ENCODE measurements around the gene ANO3.
"Not testable (repeated sequence)": the region's sequence is repeated elsewhere in the genome, so short reads cannot be mapped to it uniquely, and the experiment has no call there.

Gene ANO3

DNA sequence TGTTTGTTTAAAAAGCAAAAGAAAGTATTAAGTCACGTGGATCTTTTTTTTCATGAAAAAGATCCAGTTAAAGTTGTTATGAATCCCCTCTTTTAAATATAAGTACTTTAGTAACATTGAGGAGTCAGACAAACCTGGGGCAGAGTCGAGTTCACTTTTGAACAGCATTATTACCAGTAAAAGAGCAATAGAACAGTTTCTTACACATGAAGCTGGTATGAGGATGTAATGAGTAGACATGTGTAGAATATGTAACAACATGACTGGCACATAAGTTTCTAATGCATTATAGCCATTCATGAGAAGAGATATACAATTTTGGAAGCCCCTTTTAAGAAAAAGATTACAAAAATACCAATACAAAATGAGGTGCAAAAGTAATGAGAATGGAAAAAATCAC lies 247.8 kb downstream of the ANO3 start:
- Histone ChIP-seq H3K27ac (ENCODE audit: low read depth, low read length) (no peak overlapping the region), H3K9ac (ENCODE audit: low read length in 5 of 5) (no peak overlapping the region), H3K4me1 (ENCODE audit: control insufficient read depth in 5 of 5, insufficient read depth in 5 of 5, low read length in 5 of 5) (no peaks in the 10 kb centered on the region), H3K36me3 (ENCODE audit: control insufficient read depth in 5 of 5, insufficient read depth in 5 of 5, low read length in 5 of 5) (no peaks in the 10 kb centered on the region), H3K4me3 (ENCODE audit: low read depth in 1 of 5, low read length in 5 of 5) (no peak overlapping the region), H3K27me3 (ENCODE audit: control insufficient read depth in 5 of 5, insufficient read depth in 4 of 5, low read length in 5 of 5) (no peaks in the 10 kb centered on the region), H3K9me3 (ENCODE audit: control insufficient read depth in 5 of 5, low read length in 5 of 5) (no peaks in the 10 kb centered on the region)

DNA sequence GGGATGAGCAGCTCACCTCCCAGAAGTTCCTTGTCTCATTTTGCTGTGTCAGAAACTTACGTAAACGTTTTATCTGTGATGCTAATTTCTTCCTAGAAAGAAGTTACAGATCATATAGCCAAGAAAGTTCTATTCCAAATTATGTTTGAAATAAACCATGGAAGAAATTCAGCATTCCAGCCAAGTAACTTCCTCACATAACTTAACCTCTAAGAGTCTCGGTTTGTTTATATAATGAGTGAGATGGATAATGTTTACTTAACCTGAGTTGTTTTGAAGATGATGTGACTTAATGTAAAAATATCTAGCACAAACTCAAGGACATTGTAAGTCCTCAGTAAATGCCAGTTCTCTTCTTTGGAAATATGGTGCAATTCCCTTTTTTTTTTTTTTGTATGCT lies 249.0 kb downstream of the ANO3 start:
- no peaks in the 10 kb centered on the region for H3K36me3 ChIP-seq (ENCODE audit: control insufficient read depth in 5 of 5, insufficient read depth in 5 of 5, low read length in 5 of 5)
- no peaks in the 10 kb centered on the region for H3K9me3 ChIP-seq (ENCODE audit: control insufficient read depth in 5 of 5, low read length in 5 of 5)
- no peaks in the 10 kb centered on the region for H3K4me1 ChIP-seq (ENCODE audit: control insufficient read depth in 5 of 5, insufficient read depth in 5 of 5, low read length in 5 of 5)
- no peaks in the 10 kb centered on the region for H3K27me3 ChIP-seq (ENCODE audit: control insufficient read depth in 5 of 5, insufficient read depth in 4 of 5, low read length in 5 of 5)
- no peak overlapping the region for H3K4me3 ChIP-seq (ENCODE audit: low read depth in 1 of 5, low read length in 5 of 5)
- H3K9ac ChIP-seq (ENCODE audit: low read length in 5 of 5): no peak overlapping the region
- H3K27ac ChIP-seq (ENCODE audit: low read depth, low read length): no peak overlapping the region

DNA sequence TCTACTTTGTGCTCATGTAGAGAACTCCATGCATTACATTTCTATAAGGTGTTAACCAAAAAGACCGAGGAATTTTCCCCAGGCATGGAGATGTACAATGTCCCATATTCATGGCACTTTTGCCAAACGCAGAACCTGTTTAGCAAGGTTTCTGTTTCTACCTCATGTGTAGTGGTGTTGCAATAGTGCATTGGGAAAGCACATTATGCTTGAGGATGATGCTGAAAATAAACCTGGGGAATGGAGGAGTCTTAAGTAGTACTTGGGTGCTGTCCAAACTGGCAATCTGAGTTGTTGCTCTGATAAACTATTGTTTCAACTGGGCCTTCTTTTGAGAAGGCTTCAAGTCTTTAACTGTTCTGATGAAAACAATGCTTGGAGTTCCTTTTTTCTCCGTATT lies 251.6 kb downstream of the ANO3 start:
- Histone ChIP-seq H3K27ac (ENCODE audit: low read depth, low read length) (no peak overlapping the region), H3K9me3 (ENCODE audit: control insufficient read depth in 5 of 5, low read length in 5 of 5) (no peaks in the 10 kb centered on the region), H3K4me3 (ENCODE audit: low read depth in 1 of 5, low read length in 5 of 5) (no peak overlapping the region), H3K9ac (ENCODE audit: low read length in 5 of 5) (no peak overlapping the region), H3K4me1 (ENCODE audit: control insufficient read depth in 5 of 5, insufficient read depth in 5 of 5, low read length in 5 of 5) (no peaks in the 10 kb centered on the region), H3K27me3 (ENCODE audit: control insufficient read depth in 5 of 5, insufficient read depth in 4 of 5, low read length in 5 of 5) (no peaks in the 10 kb centered on the region), H3K36me3 (ENCODE audit: control insufficient read depth in 5 of 5, insufficient read depth in 5 of 5, low read length in 5 of 5) (no peaks in the 10 kb centered on the region)

DNA sequence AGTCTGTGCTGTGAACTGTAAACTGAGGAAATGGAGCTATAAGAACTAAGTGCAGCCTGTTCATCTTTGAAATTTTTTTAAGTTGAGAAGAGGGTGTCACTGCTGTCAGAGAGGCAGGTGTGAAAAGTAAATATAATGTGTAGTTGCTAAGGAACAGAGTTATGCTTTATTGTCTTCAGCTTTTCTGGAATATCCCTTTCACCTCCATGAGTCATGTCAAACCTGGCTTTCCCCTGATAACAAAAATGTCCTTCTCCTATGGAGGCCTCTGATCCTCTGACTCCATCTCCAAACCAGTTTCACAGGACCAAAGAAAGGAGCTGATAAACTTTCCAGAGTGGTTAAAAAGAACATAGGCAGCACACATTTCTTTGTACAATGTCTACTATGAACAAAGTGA lies 252.9 kb downstream of the ANO3 start:
- Histone ChIP-seq H3K27me3 (ENCODE audit: control insufficient read depth in 5 of 5, insufficient read depth in 4 of 5, low read length in 5 of 5) (no peaks in the 10 kb centered on the region), H3K27ac (ENCODE audit: low read depth, low read length) (no peak overlapping the region), H3K4me3 (ENCODE audit: low read depth in 1 of 5, low read length in 5 of 5) (no peak overlapping the region)

DNA sequence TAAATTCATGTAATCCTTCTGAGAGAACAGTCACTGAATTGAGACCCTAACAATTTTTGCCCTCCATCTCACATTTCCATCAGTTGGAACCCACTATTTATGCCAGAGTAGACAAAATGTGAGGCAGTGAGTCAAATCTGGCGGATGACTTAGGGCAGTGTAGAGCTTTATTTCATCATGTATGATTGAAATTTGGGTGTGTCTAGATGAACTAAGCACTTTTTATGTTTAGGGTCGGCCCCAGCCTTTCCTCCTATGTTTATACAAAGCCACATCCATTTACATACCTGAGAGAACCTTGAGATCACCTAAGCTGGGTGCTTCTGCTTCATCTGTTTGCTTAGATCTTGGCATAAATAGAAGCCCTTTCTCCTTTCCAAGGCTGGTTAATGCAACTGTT lies 255.1 kb downstream of the ANO3 start:
- Histone ChIP-seq H3K4me1 (ENCODE audit: control insufficient read depth in 5 of 5, insufficient read depth in 5 of 5, low read length in 5 of 5) (no peaks in the 10 kb centered on the region), H3K4me3 (ENCODE audit: low read depth in 1 of 5, low read length in 5 of 5) (no peak overlapping the region), H3K9me3 (ENCODE audit: control insufficient read depth in 5 of 5, low read length in 5 of 5) (no peaks in the 10 kb centered on the region), H3K36me3 (ENCODE audit: control insufficient read depth in 5 of 5, insufficient read depth in 5 of 5, low read length in 5 of 5) (no peaks in the 10 kb centered on the region), H3K9ac (ENCODE audit: low read length in 5 of 5) (no peak overlapping the region), H3K27me3 (ENCODE audit: control insufficient read depth in 5 of 5, insufficient read depth in 4 of 5, low read length in 5 of 5) (no peaks in the 10 kb centered on the region), H3K27ac (ENCODE audit: low read depth, low read length) (no peak overlapping the region)

More for the DNA sequence above, 252.9 kb downstream of the ANO3 start:
- H3K9ac ChIP-seq (ENCODE audit: low read length in 5 of 5): no peak overlapping the region
- no peaks in the 10 kb centered on the region for H3K4me1 ChIP-seq (ENCODE audit: control insufficient read depth in 5 of 5, insufficient read depth in 5 of 5, low read length in 5 of 5)
- no peaks in the 10 kb centered on the region for H3K9me3 ChIP-seq (ENCODE audit: control insufficient read depth in 5 of 5, low read length in 5 of 5)
- H3K36me3 ChIP-seq (ENCODE audit: control insufficient read depth in 5 of 5, insufficient read depth in 5 of 5, low read length in 5 of 5): no peaks in the 10 kb centered on the region

DNA sequence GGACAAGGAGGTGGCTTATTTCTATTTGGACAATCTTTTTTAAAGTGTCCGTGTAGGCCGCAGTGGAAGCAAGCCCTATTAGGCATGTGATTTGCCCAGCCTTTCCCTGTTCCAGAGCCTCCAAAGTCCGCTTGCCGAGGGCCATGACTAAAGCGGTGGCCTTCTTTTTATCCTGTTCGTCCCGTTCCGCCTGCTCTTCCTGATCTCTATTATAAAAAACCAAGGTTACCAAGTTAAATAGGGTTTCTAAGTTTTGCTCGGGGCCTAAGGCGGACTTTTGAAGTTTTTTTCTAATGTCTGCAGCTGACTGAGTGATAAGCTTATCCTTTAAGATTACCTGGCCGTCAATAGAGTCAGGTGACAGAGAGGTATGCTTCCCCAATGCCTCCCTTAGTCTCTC lies 261.8 kb downstream of the ANO3 start:
- H3K9ac ChIP-seq (ENCODE audit: low read length in 5 of 5): no peak overlapping the region
- no peak overlapping the region for H3K27ac ChIP-seq (ENCODE audit: low read depth, low read length)
- H3K27me3 ChIP-seq (ENCODE audit: control insufficient read depth in 5 of 5, insufficient read depth in 4 of 5, low read length in 5 of 5): no peaks in the 10 kb centered on the region
- no peaks in the 10 kb centered on the region for H3K4me1 ChIP-seq (ENCODE audit: control insufficient read depth in 5 of 5, insufficient read depth in 5 of 5, low read length in 5 of 5)
- H3K4me3 ChIP-seq (ENCODE audit: low read depth in 1 of 5, low read length in 5 of 5): no peak overlapping the region
- H3K9me3 ChIP-seq (ENCODE audit: control insufficient read depth in 5 of 5, low read length in 5 of 5): no peaks in the 10 kb centered on the region
- H3K36me3 ChIP-seq (ENCODE audit: control insufficient read depth in 5 of 5, insufficient read depth in 5 of 5, low read length in 5 of 5): peaks cover 0 to under 1% (median 0%) of the 10 kb centered on the region in 5 donors

DNA sequence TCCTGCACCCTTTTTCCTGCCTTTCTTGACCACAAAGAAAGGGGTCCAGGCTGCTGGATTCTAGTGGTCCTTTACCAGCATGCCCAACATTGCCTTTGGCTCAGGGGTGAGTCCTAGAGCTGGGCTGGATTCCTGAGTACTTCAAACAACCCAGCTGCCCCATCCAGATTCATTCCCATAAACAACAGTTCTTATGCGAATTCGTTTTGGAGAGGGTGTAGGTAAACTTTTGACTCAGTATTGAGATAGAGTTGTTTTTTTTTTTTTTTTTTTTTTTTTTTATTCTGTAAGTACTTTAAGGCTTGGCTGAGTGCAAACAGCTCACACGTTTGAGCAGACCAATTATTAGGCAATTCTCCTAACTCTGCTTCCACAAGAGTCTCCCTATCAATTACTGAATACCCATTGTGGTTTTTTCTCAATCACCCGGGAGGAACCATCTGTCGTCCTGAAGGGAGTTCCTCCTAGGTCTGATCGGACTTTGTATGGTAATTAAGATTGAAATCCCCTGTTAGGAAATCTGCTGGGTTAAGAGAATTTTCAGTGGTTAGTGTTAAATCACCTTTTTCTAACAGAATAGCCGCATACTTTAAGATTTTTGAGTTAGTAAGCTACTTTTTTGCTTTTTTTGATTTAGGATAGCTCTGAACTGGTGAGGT lies 263.4 kb downstream of the ANO3 start:
- H3K27ac ChIP-seq (ENCODE audit: low read depth, low read length); H3K4me1 ChIP-seq (ENCODE audit: control insufficient read depth in 5 of 5, insufficient read depth in 5 of 5, low read length in 5 of 5); H3K9ac ChIP-seq (ENCODE audit: low read length in 5 of 5); H3K27me3 ChIP-seq (ENCODE audit: control insufficient read depth in 5 of 5, insufficient read depth in 4 of 5, low read length in 5 of 5); H3K4me3 ChIP-seq (ENCODE audit: low read depth in 1 of 5, low read length in 5 of 5); H3K9me3 ChIP-seq (ENCODE audit: control insufficient read depth in 5 of 5, low read length in 5 of 5); H3K36me3 ChIP-seq (ENCODE audit: control insufficient read depth in 5 of 5, insufficient read depth in 5 of 5, low read length in 5 of 5): not testable (repeated sequence)

DNA sequence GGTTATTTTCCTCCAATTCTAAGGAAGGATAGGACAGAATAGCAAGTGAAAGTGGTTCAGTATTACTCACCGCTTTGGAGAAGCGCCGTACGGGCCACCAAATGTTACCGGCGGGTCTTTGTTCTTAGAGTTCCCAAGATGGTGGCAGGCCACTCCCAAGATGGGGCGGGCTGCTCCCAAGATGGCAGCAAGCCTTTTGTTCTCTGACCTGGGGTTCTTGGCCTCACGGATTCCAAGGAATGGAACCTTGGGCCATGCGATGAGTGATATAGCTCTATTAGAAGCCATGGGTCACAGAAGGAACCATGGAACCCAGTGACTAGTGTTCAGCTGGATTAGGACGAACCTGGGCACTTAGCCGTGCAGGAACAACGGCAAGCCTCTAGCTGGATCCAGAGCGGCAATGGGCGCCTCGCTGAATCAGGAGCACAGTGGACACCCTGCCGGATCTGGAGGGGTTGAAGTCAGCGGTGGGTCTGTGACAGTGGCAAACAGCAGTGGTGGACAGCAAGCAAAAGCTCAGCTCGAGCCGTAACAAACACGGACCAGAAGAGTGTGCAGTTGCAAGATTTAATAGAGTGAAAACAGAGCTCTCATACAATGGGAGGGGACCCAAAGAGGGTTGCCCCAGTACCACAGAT lies 265.2 kb downstream of the ANO3 start:
- H3K9ac ChIP-seq (ENCODE audit: low read length in 5 of 5); H3K4me1 ChIP-seq (ENCODE audit: control insufficient read depth in 5 of 5, insufficient read depth in 5 of 5, low read length in 5 of 5); H3K4me3 ChIP-seq (ENCODE audit: low read depth in 1 of 5, low read length in 5 of 5); H3K27ac ChIP-seq (ENCODE audit: low read depth, low read length); H3K36me3 ChIP-seq (ENCODE audit: control insufficient read depth in 5 of 5, insufficient read depth in 5 of 5, low read length in 5 of 5); H3K27me3 ChIP-seq (ENCODE audit: control insufficient read depth in 5 of 5, insufficient read depth in 4 of 5, low read length in 5 of 5); H3K9me3 ChIP-seq (ENCODE audit: control insufficient read depth in 5 of 5, low read length in 5 of 5): not testable (repeated sequence)

DNA sequence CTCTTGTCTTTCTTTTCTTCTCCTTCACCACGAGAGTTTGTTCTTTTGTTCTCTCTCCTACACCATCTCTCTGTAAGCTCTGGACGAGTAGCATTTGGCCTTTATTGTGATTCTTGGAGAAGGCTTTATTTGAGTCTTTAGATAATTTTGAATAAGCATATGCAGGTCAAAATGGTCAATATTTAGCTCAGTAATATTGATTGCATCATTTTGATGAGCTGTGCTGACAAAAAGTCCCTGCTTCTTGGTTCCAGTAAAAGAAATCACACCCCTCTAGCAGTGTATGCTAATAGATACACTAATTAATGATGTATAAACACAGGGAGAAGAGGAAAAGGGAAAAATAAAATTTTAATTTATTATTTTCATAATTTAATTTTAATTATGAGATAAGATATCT lies 266.0 kb downstream of the ANO3 start:
- Histone ChIP-seq H3K9ac (ENCODE audit: low read length in 5 of 5) (no peak overlapping the region), H3K36me3 (ENCODE audit: control insufficient read depth in 5 of 5, insufficient read depth in 5 of 5, low read length in 5 of 5) (peaks cover 0 to 7% (median 0%) of the 10 kb centered on the region in 5 donors), H3K27ac (ENCODE audit: low read depth, low read length) (no peak overlapping the region), H3K27me3 (ENCODE audit: control insufficient read depth in 5 of 5, insufficient read depth in 4 of 5, low read length in 5 of 5) (no peaks in the 10 kb centered on the region), H3K4me1 (ENCODE audit: control insufficient read depth in 5 of 5, insufficient read depth in 5 of 5, low read length in 5 of 5) (no peaks in the 10 kb centered on the region), H3K9me3 (ENCODE audit: control insufficient read depth in 5 of 5, low read length in 5 of 5) (no peaks in the 10 kb centered on the region), H3K4me3 (ENCODE audit: low read depth in 1 of 5, low read length in 5 of 5) (no peak overlapping the region)

DNA sequence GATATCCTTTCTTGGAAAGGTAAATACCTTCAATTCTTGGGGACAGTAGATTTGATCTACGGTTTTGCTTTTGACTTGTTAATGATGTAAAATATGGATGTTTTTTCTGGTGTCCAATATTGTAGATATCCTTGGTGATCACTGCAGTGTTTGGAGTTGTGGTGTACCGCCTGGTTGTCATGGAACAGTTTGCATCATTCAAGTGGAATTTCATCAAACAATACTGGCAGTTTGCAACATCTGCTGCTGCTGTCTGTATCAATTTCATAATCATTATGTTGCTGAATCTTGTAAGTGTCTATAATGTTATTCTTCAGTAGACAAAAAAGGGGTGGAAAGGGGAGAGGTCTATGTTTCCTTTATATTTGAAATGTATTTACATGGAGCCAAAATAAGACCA lies 267.5 kb downstream of the ANO3 start:
- H3K4me3 ChIP-seq (ENCODE audit: low read depth in 1 of 5, low read length in 5 of 5): no peak overlapping the region
- peaks cover 0 to 7% (median 0%) of the 10 kb centered on the region in 5 donors for H3K36me3 ChIP-seq (ENCODE audit: control insufficient read depth in 5 of 5, insufficient read depth in 5 of 5, low read length in 5 of 5)
- H3K27me3 ChIP-seq (ENCODE audit: control insufficient read depth in 5 of 5, insufficient read depth in 4 of 5, low read length in 5 of 5): no peaks in the 10 kb centered on the region
- H3K9me3 ChIP-seq (ENCODE audit: control insufficient read depth in 5 of 5, low read length in 5 of 5): no peaks in the 10 kb centered on the region
- H3K27ac ChIP-seq (ENCODE audit: low read depth, low read length): no peak overlapping the region
- no peak overlapping the region for H3K9ac ChIP-seq (ENCODE audit: low read length in 5 of 5)
- H3K4me1 ChIP-seq (ENCODE audit: control insufficient read depth in 5 of 5, insufficient read depth in 5 of 5, low read length in 5 of 5): no peaks in the 10 kb centered on the region
